ENCODE data around the gene NHERF1. TPM values are rescaled to one million over a fixed set of nuclear protein-coding genes. Genes with fewer than 3 reads are reported as not detected.
A peak's percentile ranks its signal among the peaks of the same experiment; 100 is the strongest.

Gene NHERF1
- total RNA-seq, 2 experiments from 2014 or later: 136 TPM

- no peak for DNase-seq
- CTCF ChIA-PET: interaction anchor here (1.0 to 6.0 kb wide), 13 partner anchors 9 to 191 kb away, joined by 3 to 176 read pairs (median 6); partner anchors contain the start of gene RAB37
- Mint-ChIP-seq H3K36me3 (peaks cover 42% of the 10 kb centered on the region), H3K9me3 (no peaks in the 10 kb centered on the region), H3K4me1 (ENCODE audit: low read depth) (peaks cover 36% of the 10 kb centered on the region), H3K27me3 (no peaks in the 10 kb centered on the region), H3K4me3 (no peak overlapping the region), H3K27ac (peak overlapping the region; percentile 71)
- POLR2A ChIA-PET: interaction anchor here (0.9 to 2.7 kb wide), 5 partner anchors 9 to 112 kb away, joined by 3 to 22 read pairs (median 3); no protein-coding TSS in a partner anchor
- intact Hi-C loops (cut with micrococcal nuclease): loop anchor here (1.0 kb wide), 3 partner anchors 22 to 113 kb away; partner anchors contain the start of gene NHERF1
These were observed 21.5 kb downstream of the NHERF1 start for GRCh38 chr17:74769856-74770497.

DNA sequence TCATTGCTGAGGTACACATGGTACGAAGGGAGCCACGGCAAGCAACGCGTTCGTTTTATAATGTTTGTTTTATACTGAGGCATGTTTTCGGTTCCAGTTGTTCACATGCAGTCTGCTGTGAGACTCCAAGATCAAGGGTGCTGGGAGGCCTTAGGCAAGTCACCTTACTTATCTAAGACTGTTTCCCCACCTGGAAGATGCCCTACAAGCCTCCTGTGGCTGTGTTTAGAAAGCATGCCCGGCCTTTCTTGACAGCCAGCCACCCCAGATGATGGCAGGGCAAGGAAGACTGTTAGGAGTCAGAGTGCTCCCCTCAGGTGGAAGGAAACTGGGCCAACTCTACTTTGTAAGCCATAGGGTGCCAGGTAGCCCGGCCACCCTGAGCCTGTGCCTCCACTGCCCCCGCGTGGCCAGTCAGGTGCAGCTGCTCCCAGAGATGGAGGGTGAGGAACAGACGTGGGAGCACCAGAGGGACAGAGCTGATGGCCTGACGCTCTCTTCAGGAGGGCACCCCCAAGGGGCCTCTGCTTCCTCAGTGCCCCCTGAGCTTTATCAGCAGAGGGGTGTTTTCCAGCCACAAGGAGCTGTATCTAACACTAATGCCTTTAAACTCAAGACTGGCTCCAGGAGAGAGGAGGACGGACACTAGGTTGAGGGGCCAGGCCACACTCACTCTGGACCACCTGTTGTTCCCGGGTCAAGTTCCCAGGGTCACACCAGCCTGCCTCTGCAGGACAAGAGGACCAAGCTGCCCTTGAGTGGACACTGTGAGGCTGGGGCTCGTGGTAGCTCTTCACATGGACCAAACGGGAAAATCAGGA, 22.3 kb downstream of the NHERF1 start:
- Mint-ChIP-seq H3K36me3 (peaks cover 42% of the 10 kb centered on the region), H3K27ac (peak overlapping the region; percentile 71), H3K4me1 (ENCODE audit: low read depth) (peaks cover 40% of the 10 kb centered on the region), H3K9me3 (no peaks in the 10 kb centered on the region), H3K4me3 (no peak overlapping the region), H3K27me3 (no peaks in the 10 kb centered on the region)
- DNase-seq: peak; percentile 83
- ChIA-PET CTCF (interaction anchor here (0.7 to 6.0 kb wide), 21 partner anchors 9 to 498 kb away, joined by 3 to 176 read pairs (median 4); partner anchors contain the start of gene RAB37), POLR2A (interaction anchor here (0.9 to 2.7 kb wide), 4 partner anchors 9 to 113 kb away, joined by 3 to 22 read pairs (median 3); no protein-coding TSS in a partner anchor)
- intact Hi-C loops (cut with micrococcal nuclease): loop anchor here (1.0 kb wide), 3 partner anchors 22 to 113 kb away; partner anchors contain the start of gene NHERF1

DNA sequence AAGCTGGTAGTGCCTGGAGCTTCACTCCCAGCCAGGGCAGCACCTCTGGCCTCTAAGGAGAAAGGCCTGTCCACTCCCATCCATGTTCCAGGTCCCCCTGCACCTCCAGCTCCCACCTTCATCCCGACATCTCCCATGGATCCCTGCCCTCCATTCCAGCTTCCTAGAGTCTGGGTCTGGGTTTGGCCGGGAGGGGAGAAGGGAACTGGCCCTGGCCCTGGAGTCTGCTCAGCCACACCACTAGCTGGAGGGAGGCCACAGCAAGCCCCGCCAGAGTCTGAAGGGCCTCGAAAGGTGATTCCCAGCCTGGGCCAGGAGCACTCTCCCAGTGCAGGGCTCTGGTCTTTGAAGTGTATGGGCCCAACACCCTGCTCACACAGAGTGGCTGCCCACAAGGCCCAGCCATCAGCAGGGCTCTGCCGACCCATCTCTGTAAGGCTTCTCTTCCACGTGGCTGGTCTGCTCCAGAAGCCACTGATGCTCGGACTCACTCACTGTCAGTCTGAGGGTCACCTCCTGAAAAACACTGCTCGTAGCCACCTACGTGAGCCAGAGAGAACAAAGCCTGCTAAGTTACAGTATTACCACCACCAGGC, 23.0 kb downstream of the NHERF1 start:
- no peak overlapping the region for H3K4me3 Mint-ChIP-seq
- POLR2A ChIA-PET: interaction anchor here (1.0 to 2.7 kb wide), 3 partner anchors 8 to 114 kb away, joined by 3 to 22 read pairs (median 3); no protein-coding TSS in a partner anchor
- H3K36me3 Mint-ChIP-seq: peaks cover 44% of the 10 kb centered on the region
- H3K27ac Mint-ChIP-seq: no peak overlapping the region
- intact Hi-C loops (cut with micrococcal nuclease): no loop called here
- CTCF ChIA-PET: interaction anchor here (0.7 to 6.0 kb wide), 19 partner anchors 8 to 497 kb away, joined by 3 to 176 read pairs (median 4); partner anchors contain the start of gene RAB37
- no peaks in the 10 kb centered on the region for H3K27me3 Mint-ChIP-seq
- H3K4me1 Mint-ChIP-seq (ENCODE audit: low read depth): peaks cover 42% of the 10 kb centered on the region
- DNase-seq: no peak
- no peaks in the 10 kb centered on the region for H3K9me3 Mint-ChIP-seq

- no peak for DNase-seq
- POLR2A ChIA-PET: no interaction called here
- no peaks in the 10 kb centered on the region for H3K27me3 Mint-ChIP-seq
- intact Hi-C loops (cut with micrococcal nuclease): no loop called here
- CTCF ChIA-PET: interaction anchor here (1.7 to 6.0 kb wide), 5 partner anchors 16 to 35 kb away, joined by 6 to 176 read pairs (median 33); partner anchors contain the start of gene RAB37
- H3K4me3 Mint-ChIP-seq: no peak overlapping the region
- peak overlapping the region; percentile 28 for H3K27ac Mint-ChIP-seq
- H3K9me3 Mint-ChIP-seq: no peaks in the 10 kb centered on the region
- peaks cover 42% of the 10 kb centered on the region for H3K36me3 Mint-ChIP-seq
- H3K4me1 Mint-ChIP-seq (ENCODE audit: low read depth): peaks cover 46% of the 10 kb centered on the region
These were observed 23.6 kb downstream of the NHERF1 start for GRCh38 chr17:74772053-74772452.

DNA sequence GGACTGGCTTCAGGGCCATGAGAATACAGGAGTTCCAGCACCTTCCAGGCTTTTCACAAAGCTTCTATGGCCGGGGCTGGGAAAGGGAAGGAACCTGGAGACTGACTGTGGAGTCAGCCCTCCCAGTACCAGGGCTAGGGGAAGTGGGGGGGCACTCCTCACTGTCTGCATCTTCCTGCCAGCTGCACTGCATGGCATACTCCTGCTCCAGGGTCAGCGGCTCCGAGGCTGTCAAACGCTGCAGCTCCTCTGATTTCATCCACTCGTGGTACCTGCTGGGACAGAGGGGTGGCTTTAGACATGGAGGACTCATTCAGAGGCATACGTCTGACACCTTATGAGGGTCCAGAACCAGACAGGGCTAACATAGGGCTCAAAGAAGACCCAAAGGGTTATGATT, 25.0 kb downstream of the NHERF1 start:
- no peaks in the 10 kb centered on the region for H3K9me3 Mint-ChIP-seq
- intact Hi-C loops (cut with micrococcal nuclease): no loop called here
- H3K27me3 Mint-ChIP-seq: no peaks in the 10 kb centered on the region
- ChIA-PET POLR2A (interaction anchor here (1.3 kb wide), 1 partner anchor 24 kb away, joined by 3 read pairs; no protein-coding TSS in a partner anchor), CTCF (interaction anchor here (1.2 to 6.0 kb wide), 3 partner anchors 18 to 116 kb away, joined by 8 to 176 read pairs (median 92); no protein-coding TSS in a partner anchor)
- H3K27ac Mint-ChIP-seq: peak overlapping the region; percentile 31
- H3K4me3 Mint-ChIP-seq: no peak overlapping the region
- no peak for DNase-seq
- H3K4me1 Mint-ChIP-seq (ENCODE audit: low read depth): peaks cover 57% of the 10 kb centered on the region
- peaks cover 39% of the 10 kb centered on the region for H3K36me3 Mint-ChIP-seq

GRCh38 chr17:74773871-74774286, 25.5 kb downstream of the NHERF1 start:
- CTCF ChIA-PET: interaction anchor here (1.2 to 6.0 kb wide), 3 partner anchors 18 to 116 kb away, joined by 8 to 176 read pairs (median 92); no protein-coding TSS in a partner anchor
- POLR2A ChIA-PET: interaction anchor here (0.8 to 1.3 kb wide), 3 partner anchors 14 to 25 kb away, joined by 3 to 4 read pairs (median 3); no protein-coding TSS in a partner anchor
- Mint-ChIP-seq H3K9me3 (no peaks in the 10 kb centered on the region), H3K36me3 (peaks cover 34% of the 10 kb centered on the region), H3K27ac (peak overlapping the region; percentile 54), H3K4me1 (ENCODE audit: low read depth) (peaks cover 59% of the 10 kb centered on the region), H3K27me3 (no peaks in the 10 kb centered on the region), H3K4me3 (peak overlapping the region; percentile 49)
- DNase-seq: no peak
- intact Hi-C loops (cut with micrococcal nuclease): no loop called here

DNA sequence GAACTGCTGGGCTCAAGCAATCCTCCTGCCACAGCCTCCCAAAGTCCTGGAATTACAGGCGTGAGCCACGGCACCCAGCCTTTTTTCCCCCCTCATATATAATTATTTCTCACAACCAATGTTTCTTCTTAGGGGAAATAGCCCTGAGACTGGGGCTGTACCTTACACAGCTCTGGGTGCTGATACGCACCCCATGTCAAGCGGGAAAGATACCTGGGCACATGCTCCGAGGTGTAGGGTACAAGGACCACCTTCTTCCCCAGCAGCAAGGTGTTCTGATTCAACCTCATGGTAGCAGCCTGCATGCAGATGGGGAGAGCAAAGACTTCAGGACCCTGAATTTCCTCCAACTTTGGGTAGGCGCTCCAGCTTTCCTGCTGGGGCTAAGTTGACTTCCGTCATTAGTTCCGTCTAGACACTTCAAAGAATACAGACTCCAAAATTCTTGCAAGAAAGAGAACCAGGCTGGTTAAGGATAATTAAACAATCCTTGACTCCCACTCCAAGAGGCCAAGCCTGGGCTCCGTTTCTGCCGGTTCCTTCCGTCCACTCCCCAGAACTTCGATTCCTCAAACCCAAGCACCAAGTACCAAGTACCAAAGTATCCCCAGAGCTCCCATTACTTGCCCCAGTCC, 27.1 kb downstream of the NHERF1 start:
- Mint-ChIP-seq H3K27me3 (no peaks in the 10 kb centered on the region), H3K4me1 (ENCODE audit: low read depth) (peaks cover 67% of the 10 kb centered on the region), H3K27ac (peak overlapping the region; percentile 89), H3K36me3 (peaks cover 28% of the 10 kb centered on the region), H3K4me3 (peak overlapping the region; percentile 97), H3K9me3 (no peaks in the 10 kb centered on the region)
- CTCF ChIA-PET: interaction anchor here (1.3 to 3.8 kb wide), 7 partner anchors 16 to 118 kb away, joined by 4 to 22 read pairs (median 7); no protein-coding TSS in a partner anchor
- no peak for DNase-seq
- intact Hi-C loops (cut with micrococcal nuclease): loop anchor here (1.0 to 2.0 kb wide), 2 partner anchors 15 to 27 kb away; partner anchors contain the start of gene NHERF1
- POLR2A ChIA-PET: interaction anchor here (0.5 to 2.6 kb wide), 6 partner anchors 22 to 266 kb away, joined by 3 to 24 read pairs (median 5); partner anchors contain the start of genes FDXR and NHERF1

DNA sequence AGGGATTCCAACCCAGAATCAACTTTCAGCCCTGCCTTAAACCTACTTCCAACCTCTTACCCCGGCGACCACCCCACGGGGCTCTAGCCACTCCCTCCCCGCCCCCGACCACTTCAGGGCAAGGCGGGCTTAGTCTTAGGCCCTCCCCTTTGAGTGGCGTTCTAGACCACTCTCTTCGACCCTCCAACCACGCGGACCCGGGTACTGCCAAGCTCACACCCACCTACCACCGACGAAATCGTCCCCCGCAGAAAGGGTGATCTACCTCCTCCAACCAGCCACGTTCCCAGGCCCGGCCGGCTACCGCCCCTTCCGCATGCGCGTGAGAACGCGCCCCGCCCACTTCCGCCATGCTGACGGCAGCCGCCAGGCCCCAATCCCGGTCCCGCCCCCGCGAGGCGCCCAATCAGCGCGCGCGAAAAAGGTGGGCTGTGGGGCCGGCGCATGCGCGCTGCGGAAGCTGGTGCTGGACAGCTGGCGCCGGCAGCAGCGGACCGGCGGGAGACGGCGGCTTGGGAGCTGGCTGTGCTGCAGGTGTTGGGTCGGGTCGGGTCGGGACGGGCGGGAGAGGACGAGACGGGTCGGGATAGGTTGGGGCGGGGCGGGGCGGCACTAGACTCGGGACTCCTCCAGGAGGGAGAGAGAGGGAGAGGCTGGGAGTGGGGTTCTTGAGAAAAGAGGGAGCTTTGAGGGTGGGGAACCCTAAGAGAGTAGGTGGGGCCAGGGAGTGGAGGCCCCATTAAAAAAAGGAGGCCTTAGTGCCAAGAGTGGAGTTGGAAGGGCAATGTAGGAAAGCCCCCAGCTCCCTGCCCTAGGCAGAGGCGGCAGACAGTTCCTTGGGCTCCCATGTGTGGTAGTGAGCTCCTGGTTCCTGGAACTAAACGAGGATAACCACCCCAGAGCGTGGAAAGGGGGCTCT, 27.9 kb downstream of the NHERF1 start, which contains the start of gene NAT9:
Gene NAT9 (minus strand): TSS at position 302 of the 919 bp plus-strand sequence. CDS start 647 bp downstream, outside the sequence.
- peaks cover 71% of the 10 kb centered on the region for H3K4me1 Mint-ChIP-seq (ENCODE audit: low read depth)
- intact Hi-C loops (cut with micrococcal nuclease): loop anchor here (1.0 to 2.0 kb wide), 2 partner anchors 14 to 28 kb away; partner anchors contain the start of gene NHERF1
- H3K27ac Mint-ChIP-seq: peak within 1 kb of the TSS; percentile 89
- no peaks in the 10 kb centered on the region for H3K27me3 Mint-ChIP-seq
- DNase-seq: peak; percentile 99
- H3K9me3 Mint-ChIP-seq: no peaks in the 10 kb centered on the region
- ChIA-PET POLR2A (interaction anchor here (0.9 to 2.6 kb wide), 6 partner anchors 23 to 97 kb away, joined by 3 to 24 read pairs (median 5); partner anchors contain the start of genes FDXR and NHERF1), CTCF (interaction anchor here (0.8 to 3.8 kb wide), 12 partner anchors 15 to 186 kb away, joined by 3 to 22 read pairs (median 4); no protein-coding TSS in a partner anchor)
- H3K4me3 Mint-ChIP-seq: peak within 1 kb of the TSS; percentile 97
- peaks cover 23% of the 10 kb centered on the region for H3K36me3 Mint-ChIP-seq

GRCh38 chr17:74776990-74777389, 28.6 kb downstream of the NHERF1 start:
- Mint-ChIP-seq H3K9me3 (no peaks in the 10 kb centered on the region), H3K36me3 (peaks cover 22% of the 10 kb centered on the region), H3K27ac (no peak overlapping the region), H3K27me3 (no peaks in the 10 kb centered on the region), H3K4me1 (ENCODE audit: low read depth) (peaks cover 76% of the 10 kb centered on the region), H3K4me3 (peak overlapping the region; percentile 97)
- POLR2A ChIA-PET: interaction anchor here (0.9 to 2.6 kb wide), 5 partner anchors 27 to 96 kb away, joined by 3 to 24 read pairs (median 7); partner anchors contain the start of genes FDXR and NHERF1
- intact Hi-C loops (cut with micrococcal nuclease): loop anchor here (1.0 to 2.0 kb wide), 2 partner anchors 14 to 29 kb away; partner anchors contain the start of gene NHERF1
- DNase-seq: peak; percentile 19
- CTCF ChIA-PET: interaction anchor here (0.7 to 3.8 kb wide), 11 partner anchors 10 to 185 kb away, joined by 3 to 22 read pairs (median 4); no protein-coding TSS in a partner anchor
